ENCODE measurements around the gene MYH14.
A peak's percentile ranks its signal among the peaks of the same experiment; 100 is the strongest.

The MYH14 gene

GRCh38 chr19:50330365-50331078, 127.1 kb downstream of the MYH14 start:
- Histone ChIP-seq H3K4me3 (ENCODE audit: low read length) (peak overlapping the region; percentile 84), H3K27me3 (ENCODE audit: control insufficient read depth, low read length) (peaks cover 25% of the 10 kb centered on the region), H3K4me2 (ENCODE audit: low read length) (peak overlapping the region; percentile 99), H3K4me1 (ENCODE audit: control insufficient read depth, low read length) (peaks cover 85% of the 10 kb centered on the region), H4K20me1 (ENCODE audit: control insufficient read depth, insufficient read depth, low read depth, low read length) (peaks cover 21% of the 10 kb centered on the region), H3K9me2 (replicated peaks; ENCODE audit: control insufficient read depth, low read length) (no peaks in the 10 kb centered on the region), H3K9me3 (ENCODE audit: control insufficient read depth, insufficient read depth, low read length) (no peaks in the 10 kb centered on the region), H3K79me2 (ENCODE audit: control insufficient read depth, low read length) (peaks cover 22% of the 10 kb centered on the region), H3K36me3 (ENCODE audit: control insufficient read depth, low read length) (peaks cover 36% of the 10 kb centered on the region), H3F3A (ENCODE audit: control insufficient read depth, insufficient read depth) (peaks cover 27% of the 10 kb centered on the region), H3K27ac (ENCODE audit: low read depth, low read length) (peak overlapping the region; percentile 85)
- TF ChIP-seq, protein P1, sequence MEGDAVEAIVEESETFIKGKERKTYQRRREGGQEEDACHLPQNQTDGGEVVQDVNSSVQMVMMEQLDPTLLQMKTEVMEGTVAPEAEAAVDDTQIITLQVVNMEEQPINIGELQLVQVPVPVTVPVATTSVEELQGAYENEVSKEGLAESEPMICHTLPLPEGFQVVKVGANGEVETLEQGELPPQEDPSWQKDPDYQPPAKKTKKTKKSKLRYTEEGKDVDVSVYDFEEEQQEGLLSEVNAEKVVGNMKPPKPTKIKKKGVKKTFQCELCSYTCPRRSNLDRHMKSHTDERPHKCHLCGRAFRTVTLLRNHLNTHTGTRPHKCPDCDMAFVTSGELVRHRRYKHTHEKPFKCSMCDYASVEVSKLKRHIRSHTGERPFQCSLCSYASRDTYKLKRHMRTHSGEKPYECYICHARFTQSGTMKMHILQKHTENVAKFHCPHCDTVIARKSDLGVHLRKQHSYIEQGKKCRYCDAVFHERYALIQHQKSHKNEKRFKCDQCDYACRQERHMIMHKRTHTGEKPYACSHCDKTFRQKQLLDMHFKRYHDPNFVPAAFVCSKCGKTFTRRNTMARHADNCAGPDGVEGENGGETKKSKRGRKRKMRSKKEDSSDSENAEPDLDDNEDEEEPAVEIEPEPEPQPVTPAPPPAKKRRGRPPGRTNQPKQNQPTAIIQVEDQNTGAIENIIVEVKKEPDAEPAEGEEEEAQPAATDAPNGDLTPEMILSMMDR (IDR thresholded peaks at IDR 0.05; ENCODE audit: low read depth, low read length, poor library complexity, severe bottlenecking): no peak
- TF ChIP-seq EZH2phosphoT487 (IDR thresholded peaks at IDR 0.05; ENCODE audit: borderline replicate concordance, low read length): no peak

DNA sequence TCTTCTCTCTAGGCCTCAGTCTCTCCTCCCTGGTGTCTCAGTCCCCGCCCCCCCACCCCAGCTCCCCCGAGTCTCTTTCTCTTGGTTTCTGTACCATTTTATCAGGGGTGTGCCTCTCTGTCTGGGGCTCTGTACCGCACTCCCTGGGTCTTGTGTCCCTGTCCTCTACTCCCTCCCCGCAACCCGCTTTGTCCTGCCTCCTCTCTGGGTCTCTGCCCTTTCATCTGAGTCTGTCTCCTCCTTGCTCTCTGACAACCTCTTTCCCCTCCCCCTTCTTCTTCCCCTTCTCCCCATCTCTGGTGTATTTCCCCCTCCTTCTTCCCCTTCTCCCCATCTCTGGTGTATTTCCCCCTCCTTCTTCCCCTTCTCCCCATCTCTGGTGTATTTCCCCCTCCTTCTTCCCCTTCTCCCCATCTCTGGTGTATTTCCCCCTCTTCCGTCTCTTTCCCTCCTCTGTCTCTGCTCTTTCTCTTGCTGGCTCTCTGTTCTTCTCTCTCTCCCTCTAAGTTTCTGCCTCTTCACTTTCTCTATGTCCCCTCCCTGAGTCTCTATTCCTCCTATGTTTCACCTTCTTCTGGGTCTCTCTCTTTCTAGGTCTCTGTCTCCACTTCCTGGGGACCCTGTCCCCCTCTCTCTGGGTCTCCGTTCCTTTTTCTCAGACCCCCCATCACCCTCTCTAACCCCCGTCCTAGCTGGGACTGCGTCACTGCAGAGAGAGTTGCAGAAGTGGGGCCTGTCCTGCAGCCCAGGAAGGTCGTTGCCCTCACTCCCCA, 128.0 kb downstream of the MYH14 start:
- H3K9me3 ChIP-seq (ENCODE audit: control insufficient read depth, insufficient read depth, low read length): no peaks in the 10 kb centered on the region
- H4K20me1 ChIP-seq (ENCODE audit: control insufficient read depth, insufficient read depth, low read depth, low read length): peaks cover 21% of the 10 kb centered on the region
- H3K79me2 ChIP-seq (ENCODE audit: control insufficient read depth, low read length): peaks cover 22% of the 10 kb centered on the region
- H3K9me2 ChIP-seq (replicated peaks; ENCODE audit: control insufficient read depth, low read length): no peaks in the 10 kb centered on the region
- H3F3A ChIP-seq (ENCODE audit: control insufficient read depth, insufficient read depth): peaks cover 32% of the 10 kb centered on the region
- H3K27me3 ChIP-seq (ENCODE audit: control insufficient read depth, low read length): peaks cover 19% of the 10 kb centered on the region
- TF ChIP-seq, protein P1 (IDR thresholded peaks at IDR 0.05; ENCODE audit: low read depth, low read length, poor library complexity, severe bottlenecking): no peak
- TF ChIP-seq EZH2phosphoT487 (IDR thresholded peaks at IDR 0.05; ENCODE audit: borderline replicate concordance, low read length): no peak
- H3K4me3 ChIP-seq (ENCODE audit: low read length): peak overlapping the region; percentile 84
- H3K4me2 ChIP-seq (ENCODE audit: low read length): peak overlapping the region; percentile 99
- peaks cover 42% of the 10 kb centered on the region for H3K36me3 ChIP-seq (ENCODE audit: control insufficient read depth, low read length)
- peak overlapping the region; percentile 85 for H3K27ac ChIP-seq (ENCODE audit: low read depth, low read length)
- H3K4me1 ChIP-seq (ENCODE audit: control insufficient read depth, low read length): peaks cover 80% of the 10 kb centered on the region

GRCh38 chr19:50331994-50332243, 128.5 kb downstream of the MYH14 start:
- H3K36me3 ChIP-seq (ENCODE audit: control insufficient read depth, low read length): peaks cover 48% of the 10 kb centered on the region
- H3K79me2 ChIP-seq (ENCODE audit: control insufficient read depth, low read length): peaks cover 25% of the 10 kb centered on the region
- no peaks in the 10 kb centered on the region for H3K9me3 ChIP-seq (ENCODE audit: control insufficient read depth, insufficient read depth, low read length)
- TF ChIP-seq EZH2phosphoT487 (IDR thresholded peaks at IDR 0.05; ENCODE audit: borderline replicate concordance, low read length): no peak
- TF ChIP-seq, protein P1 (IDR thresholded peaks at IDR 0.05; ENCODE audit: low read depth, low read length, poor library complexity, severe bottlenecking): no peak
- peak overlapping the region; percentile 85 for H3K27ac ChIP-seq (ENCODE audit: low read depth, low read length)
- peaks cover 31% of the 10 kb centered on the region for H3F3A ChIP-seq (ENCODE audit: control insufficient read depth, insufficient read depth)
- H3K9me2 ChIP-seq (replicated peaks; ENCODE audit: control insufficient read depth, low read length): no peaks in the 10 kb centered on the region
- peak overlapping the region; percentile 84 for H3K4me3 ChIP-seq (ENCODE audit: low read length)
- peaks cover 16% of the 10 kb centered on the region for H4K20me1 ChIP-seq (ENCODE audit: control insufficient read depth, insufficient read depth, low read depth, low read length)
- H3K4me1 ChIP-seq (ENCODE audit: control insufficient read depth, low read length): peaks cover 79% of the 10 kb centered on the region
- H3K27me3 ChIP-seq (ENCODE audit: control insufficient read depth, low read length): peaks cover 14% of the 10 kb centered on the region
- peak overlapping the region; percentile 99 for H3K4me2 ChIP-seq (ENCODE audit: low read length)

All from DOHH2 (cell line).